GM19455 (cell line): ENCODE measurements around the gene KRTAP1-1.
"Not testable (repeated sequence)": the region's sequence is repeated elsewhere in the genome, so short reads cannot be mapped to it uniquely, and the experiment has no call there.

ENCODE experiments used
- ATAC-seq: cut with Tn5 transposase; IDR thresholded peaks from one replicate; pipeline ENCODE4 v1.9.1; 2021; ENCODE audit not compliant: unreplicated experiment

The KRTAP1-1 gene

GRCh38 chr17:41057547-41057946 is 16.3 kb upstream of the KRTAP1-1 start:
- ATAC-seq = no peak

- not testable (repeated sequence) for ATAC-seq
Observed at GRCh38 chr17:41055130-41055529, 13.9 kb upstream of the KRTAP1-1 start, which contains the start of gene KRTAP2-2. Gene KRTAP2-2, minus strand, starts transcription at chr17:41055230. Its CDS starts 19 bp downstream, at chr17:41055211.

GRCh38 chr17:41054556-41054955 is 13.3 kb upstream of the KRTAP1-1 start:
- ATAC-seq = not testable (repeated sequence)

- no peak for ATAC-seq
Observed at GRCh38 chr17:41054025-41054424, 12.8 kb upstream of the KRTAP1-1 start.

- no peak for ATAC-seq
Observed at GRCh38 chr17:41052566-41052965, 11.3 kb upstream of the KRTAP1-1 start.

GRCh38 chr17:41049110-41049509 is 7.9 kb upstream of the KRTAP1-1 start:
- ATAC-seq = no peak

- ATAC-seq = no peak
Observed at GRCh38 chr17:41048441-41048840, 7.2 kb upstream of the KRTAP1-1 start.

- not testable (repeated sequence) for ATAC-seq
Observed at GRCh38 chr17:41046735-41047465, 5.7 kb upstream of the KRTAP1-1 start, which contains the start of gene KRTAP2-1. Gene KRTAP2-1, minus strand, starts transcription at chr17:41047316. Its CDS starts 49 bp downstream, at chr17:41047267.

GRCh38 chr17:41042953-41043352 is 1.7 kb upstream of the KRTAP1-1 start:
- ATAC-seq = no peak

- no peak for ATAC-seq
Observed at GRCh38 chr17:41037853-41038350, 3.3 kb downstream of the KRTAP1-1 start.

- ATAC-seq = not testable (repeated sequence)
Observed at GRCh38 chr17:41034346-41034935, 6.8 kb downstream of the KRTAP1-1 start, which contains the start of gene KRTAP1-3. Gene KRTAP1-3, minus strand, starts transcription at chr17:41034874. Its CDS starts 53 bp downstream, at chr17:41034821.

- ATAC-seq = no peak
Observed at GRCh38 chr17:41029633-41030245, 11.5 kb downstream of the KRTAP1-1 start, which contains the start of gene KRTAP1-4. Gene KRTAP1-4, minus strand, starts transcription at chr17:41030195. Its CDS starts 117 bp downstream, at chr17:41030078.

GRCh38 chr17:41026715-41027471 is 14.4 kb downstream of the KRTAP1-1 start, which contains the start of gene KRTAP1-5:
Gene KRTAP1-5, minus strand, starts transcription at chr17:41027208. Its CDS starts 53 bp downstream, at chr17:41027155.
- no peak for ATAC-seq

GRCh38 chr17:41024697-41025096 is 16.6 kb downstream of the KRTAP1-1 start:
- no peak for ATAC-seq

- ATAC-seq = no peak
Observed at GRCh38 chr17:41020336-41020735, 20.9 kb downstream of the KRTAP1-1 start.

GRCh38 chr17:41019415-41019814 is 21.8 kb downstream of the KRTAP1-1 start:
- ATAC-seq = no peak

GRCh38 chr17:41018541-41018940 is 22.7 kb downstream of the KRTAP1-1 start:
- no peak for ATAC-seq

- no peak for ATAC-seq
Observed at GRCh38 chr17:41016578-41017215, 24.6 kb downstream of the KRTAP1-1 start.

GRCh38 chr17:41015454-41015853 is 25.8 kb downstream of the KRTAP1-1 start:
- no peak for ATAC-seq

GRCh38 chr17:41013606-41014005 is 27.6 kb downstream of the KRTAP1-1 start:
- ATAC-seq = no peak
